T-helper 2 cell (primary cell): ENCODE data around the gene SNRPD3.
A peak's percentile ranks its signal among the peaks of the same experiment; 100 is the strongest.
"Not testable (repeated sequence)": the region's sequence is repeated elsewhere in the genome, so short reads cannot be mapped to it uniquely, and the experiment has no call there.

ENCODE experiments used
- DNase-seq, 5 experiments: peaks; one replicate each; pipeline versions ENCODE4 v3.0.0 to v3.0.0-alpha.2; 2012 to 2022
- total RNA-seq, 2 donors: gene quantifications; one replicate each; lab custom pipeline; 2026; lab: John Stamatoyannopoulos, UW

SNRPD3 gene
- 25.3 to 35.9 reads per million in 2 donors for total RNA-seq

GRCh38 chr22:24555165-24556039 lies at the start of gene SNRPD3:
Gene SNRPD3 (plus strand): TSS chr22:24555999. CDS start chr22:24557675, 1,676 bp downstream.
- DNase-seq = peak; percentile 96 to 100 (median 99)

- no peak for DNase-seq
Measured at GRCh38 chr22:24506802-24507438, 48.9 kb upstream of the SNRPD3 start.

GRCh38 chr22:24507716-24508115 lies 48.1 kb upstream of the SNRPD3 start:
- no peak for DNase-seq

- no peak for DNase-seq
Measured at GRCh38 chr22:24510637-24511625, 44.9 kb upstream of the SNRPD3 start.

GRCh38 chr22:24512043-24512442 lies 43.8 kb upstream of the SNRPD3 start:
- DNase-seq = no peak

GRCh38 chr22:24513378-24514240 lies 42.2 kb upstream of the SNRPD3 start:
- DNase-seq = no peak

GRCh38 chr22:24514241-24515026 lies 41.4 kb upstream of the SNRPD3 start:
- DNase-seq = no peak

GRCh38 chr22:24515027-24515338 lies 40.8 kb upstream of the SNRPD3 start:
- DNase-seq = no peak

- no peak for DNase-seq
Measured at GRCh38 chr22:24516301-24516737, 39.5 kb upstream of the SNRPD3 start.

- DNase-seq = no peak
Measured at GRCh38 chr22:24517446-24517845, 38.4 kb upstream of the SNRPD3 start.

- DNase-seq = no peak
Measured at GRCh38 chr22:24518228-24518627, 37.6 kb upstream of the SNRPD3 start.

GRCh38 chr22:24518771-24519485 lies 36.9 kb upstream of the SNRPD3 start:
- no peak for DNase-seq

- no peak for DNase-seq
Measured at GRCh38 chr22:24519496-24519895, 36.3 kb upstream of the SNRPD3 start.

- peak in 1 of 5 experiments; percentile 71 for DNase-seq
Measured at GRCh38 chr22:24521791-24522245, 34.0 kb upstream of the SNRPD3 start.

- DNase-seq = no peak
Measured at GRCh38 chr22:24523873-24524272, 31.9 kb upstream of the SNRPD3 start.

GRCh38 chr22:24525416-24526037 lies 30.3 kb upstream of the SNRPD3 start:
- peak; percentile 30 to 89 (median 58) for DNase-seq

- DNase-seq = no peak
Measured at GRCh38 chr22:24526191-24526590, 29.6 kb upstream of the SNRPD3 start.

GRCh38 chr22:24529898-24530297 lies 25.9 kb upstream of the SNRPD3 start:
- no peak for DNase-seq

GRCh38 chr22:24530968-24531367 lies 24.8 kb upstream of the SNRPD3 start:
- not testable (repeated sequence) for DNase-seq

GRCh38 chr22:24532075-24532474 lies 23.7 kb upstream of the SNRPD3 start:
- no peak for DNase-seq
